Thymus (tissue), 11 donors: ENCODE data around the gene GPR176. TPM values are rescaled to one million over a fixed set of nuclear protein-coding genes. Genes with fewer than 3 reads are reported as not detected.
"Not testable (repeated sequence)": the region's sequence is repeated elsewhere in the genome, so short reads cannot be mapped to it uniquely, and the experiment has no call there.

Experiments
- DNase-seq, 9 donors: peaks; one replicate each; pipeline ENCODE4 v3.0.0-alpha.2; 2013; ENCODE audit warnings: low spot score in 9 of 9, low read depth in 6 of 9, missing footprints in 1 of 9
- H3K27ac ChIP-seq, 2 donors: one replicate each; pipeline ENCODE4 v1.5.1; 2013; ENCODE audit warnings: control low read depth in 1 of 2, low read depth in 1 of 2, low read length in 1 of 2, mild to moderate bottlenecking in 1 of 2, moderate library complexity in 1 of 2
- H3K27me3 ChIP-seq, 2 donors: one replicate each; pipeline ENCODE4 v1.5.1; 2013; ENCODE audit warnings: low read length in 1 of 2; ENCODE audit not compliant: control insufficient read depth in 2 of 2, insufficient read depth in 1 of 2
- H3K36me3 ChIP-seq, 2 donors: one replicate each; pipeline ENCODE4 v1.5.1; 2013; ENCODE audit warnings: low read length in 1 of 2, mild to moderate bottlenecking in 1 of 2, moderate library complexity in 1 of 2; ENCODE audit not compliant: control insufficient read depth in 2 of 2, insufficient read depth in 2 of 2
- H3K4me1 ChIP-seq, 2 donors: one replicate each; pipeline ENCODE4 v1.5.1; 2013; ENCODE audit warnings: low read length in 2 of 2; ENCODE audit not compliant: control insufficient read depth in 2 of 2, insufficient read depth in 2 of 2
- H3K4me3 ChIP-seq, 2 donors: one replicate each; pipeline ENCODE4 v1.5.1; 2013; ENCODE audit warnings: low read length in 2 of 2, control low read depth in 1 of 2, mild to moderate bottlenecking in 1 of 2
- H3K9me3 ChIP-seq, 2 donors: one replicate each; pipeline ENCODE4 v1.5.1; 2013; ENCODE audit warnings: low read length in 1 of 2, mild to moderate bottlenecking in 1 of 2; ENCODE audit not compliant: control insufficient read depth in 2 of 2, insufficient read depth in 1 of 2
- WGBS: extraction: QIAGEN DNeasy Blood & Tissue Kit; methylation state at CpG from one replicate; pipeline ENCODE4 v1.1.7; 2013; 5-methylcytosine and 5-hydroxymethylcytosine counted together
- polyA plus RNA-seq: library from polyadenylated mRNA; stranded (reverse); fragments of 200-250 nt; gene quantifications from one replicate; pipeline ENCODE4 v1.2.3, GENCODE V29; 2013
- total RNA-seq: library from RNA; stranded (reverse); fragments of 120-200 nt; gene quantifications from one replicate; pipeline ENCODE4 v1.2.4, GENCODE V29; 2013
- donor health status: healthy.

The GPR176 gene
- total and polyA plus RNA-seq, 2 donors: 2.9 to 3.5 TPM

GRCh38 chr15:39823634-39824033, 96.4 kb downstream of the GPR176 start:
- Histone ChIP-seq H3K27ac (no peak overlapping the region), H3K4me1 (no peaks in the 10 kb centered on the region), H3K4me3 (no peak overlapping the region), H3K27me3 (no peaks in the 10 kb centered on the region), H3K9me3 (no peaks in the 10 kb centered on the region), H3K36me3 (no peaks in the 10 kb centered on the region)
- DNase-seq: no peak
- WGBS: 96% methylated on average over 2 of the region's 2 CpGs

- DNase-seq: no peak
- H3K36me3 ChIP-seq: no peaks in the 10 kb centered on the region
- no peak overlapping the region for H3K27ac ChIP-seq
- H3K9me3 ChIP-seq: no peaks in the 10 kb centered on the region
- no peaks in the 10 kb centered on the region for H3K27me3 ChIP-seq
- no peaks in the 10 kb centered on the region for H3K4me1 ChIP-seq
- H3K4me3 ChIP-seq: no peak overlapping the region
- WGBS: 58% methylated on average over 3 of the region's 3 CpGs
Observed at GRCh38 chr15:39820050-39820602, 99.9 kb downstream of the GPR176 start.

DNA sequence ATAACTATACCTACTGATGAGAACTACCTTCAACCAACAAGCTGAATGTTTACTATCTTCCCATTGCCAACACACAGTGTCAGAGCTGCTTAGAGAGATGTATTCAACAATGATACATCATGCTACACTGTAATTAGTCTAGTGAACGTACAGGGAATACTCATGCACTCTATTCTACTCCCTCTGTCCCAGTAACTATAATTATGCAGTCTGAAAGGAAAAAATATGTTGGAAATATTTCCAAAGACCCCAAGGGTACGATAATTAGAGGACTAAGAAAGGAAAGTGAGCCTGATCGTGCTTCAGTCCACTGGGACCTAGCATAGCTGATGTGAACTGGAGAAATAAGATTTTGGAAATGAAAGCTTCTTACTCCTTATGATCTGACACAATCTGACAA, 100.5 kb downstream of the GPR176 start:
- Histone ChIP-seq H3K27me3 (no peaks in the 10 kb centered on the region), H3K27ac (no peak overlapping the region), H3K9me3 (no peaks in the 10 kb centered on the region), H3K36me3 (no peaks in the 10 kb centered on the region), H3K4me1 (no peaks in the 10 kb centered on the region), H3K4me3 (no peak overlapping the region)
- 92% methylated on average over 3 of the region's 3 CpGs for WGBS
- DNase-seq: no peak

- DNase-seq: no peak
- H3K4me3 ChIP-seq: no peak overlapping the region
- H3K9me3 ChIP-seq: no peaks in the 10 kb centered on the region
- no peaks in the 10 kb centered on the region for H3K36me3 ChIP-seq
- H3K27ac ChIP-seq: no peak overlapping the region
- no peaks in the 10 kb centered on the region for H3K4me1 ChIP-seq
- no peaks in the 10 kb centered on the region for H3K27me3 ChIP-seq
Observed at GRCh38 chr15:39817892-39818291, 102.2 kb downstream of the GPR176 start.

DNA sequence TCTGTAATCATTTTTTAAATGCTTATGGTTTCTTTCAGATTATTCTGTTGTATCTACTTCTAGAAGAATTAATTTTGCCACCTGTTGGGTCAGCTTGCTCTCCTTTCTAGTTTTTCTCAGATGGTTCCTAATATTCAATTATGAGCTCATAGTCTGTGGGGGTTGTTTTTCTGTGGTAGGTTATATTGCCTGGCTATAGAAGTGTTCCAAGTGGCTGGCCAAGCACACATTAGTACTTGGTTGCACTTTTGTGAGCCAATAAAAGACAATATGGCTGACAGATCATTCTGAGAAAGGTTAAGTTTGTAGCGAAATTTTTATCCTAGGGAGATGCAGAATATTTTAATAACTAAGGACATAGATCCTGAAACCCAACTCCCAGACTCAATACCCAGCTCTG, 105.6 kb downstream of the GPR176 start:
- no peaks in the 10 kb centered on the region for H3K9me3 ChIP-seq
- H3K4me1 ChIP-seq: no peaks in the 10 kb centered on the region
- H3K4me3 ChIP-seq: no peak overlapping the region
- H3K36me3 ChIP-seq: no peaks in the 10 kb centered on the region
- H3K27ac ChIP-seq: no peak overlapping the region
- H3K27me3 ChIP-seq: no peaks in the 10 kb centered on the region
- WGBS: 98% methylated on average over 1 of the region's 1 CpG
- DNase-seq: no peak

DNA sequence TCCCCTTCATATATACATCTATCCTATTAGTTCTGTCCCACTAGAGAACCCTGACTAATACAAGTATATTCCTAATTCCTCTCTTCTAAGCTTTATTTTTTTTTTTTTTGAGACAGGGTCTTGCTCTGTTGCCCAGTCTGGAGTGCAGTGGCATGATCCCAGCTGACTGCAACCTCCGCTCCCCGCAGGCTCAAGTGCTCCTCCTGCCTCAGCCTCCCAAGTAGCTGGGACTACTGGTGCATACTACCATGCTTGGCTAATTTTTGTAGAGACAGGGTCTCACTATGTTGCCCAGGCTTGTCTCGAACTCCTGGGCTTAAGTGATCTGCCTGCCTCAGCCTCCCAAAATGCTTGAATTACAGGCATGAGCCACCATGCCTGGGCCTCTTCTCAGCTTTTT, 107.4 kb downstream of the GPR176 start:
- not testable (repeated sequence) for DNase-seq, H3K9me3 ChIP-seq, H3K4me1 ChIP-seq, H3K27me3 ChIP-seq, H3K4me3 ChIP-seq, H3K36me3 ChIP-seq, H3K27ac ChIP-seq
- 96% methylated on average over 3 of the region's 3 CpGs for WGBS

- Histone ChIP-seq H3K27me3 (peaks cover 0 to 2% of the 10 kb centered on the region in 2 donors), H3K4me3 (no peak overlapping the region), H3K36me3 (no peaks in the 10 kb centered on the region), H3K9me3 (no peaks in the 10 kb centered on the region), H3K4me1 (no peaks in the 10 kb centered on the region), H3K27ac (no peak overlapping the region)
- DNase-seq: no peak
- 85% methylated on average over 3 of the region's 3 CpGs for WGBS
Observed at GRCh38 chr15:39808909-39809308, 111.2 kb downstream of the GPR176 start.

DNA sequence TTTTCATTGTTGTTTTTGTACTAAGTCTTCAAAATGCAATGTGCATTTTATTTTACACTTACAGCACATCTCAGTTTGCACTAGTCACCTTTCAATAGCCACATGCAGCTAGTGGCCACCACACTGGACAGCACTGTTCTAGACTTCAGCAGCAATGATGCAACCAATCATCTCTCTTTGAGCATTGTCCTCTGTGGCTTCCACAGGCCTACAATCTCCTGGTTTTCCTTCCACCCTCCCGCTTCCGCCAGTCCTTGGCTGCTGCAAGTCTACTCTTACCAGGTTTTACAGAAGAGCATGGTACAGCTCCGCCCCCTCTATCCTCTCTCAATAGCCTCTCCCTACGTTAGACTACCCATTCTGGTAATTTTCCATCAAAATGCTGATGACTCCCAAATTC, 112.3 kb downstream of the GPR176 start:
- 96% methylated on average over 4 of the region's 4 CpGs for WGBS
- H3K27me3 ChIP-seq: peaks cover 0 to 2% of the 10 kb centered on the region in 2 donors
- H3K27ac ChIP-seq: no peak overlapping the region
- no peaks in the 10 kb centered on the region for H3K36me3 ChIP-seq
- H3K4me1 ChIP-seq: no peaks in the 10 kb centered on the region
- no peaks in the 10 kb centered on the region for H3K9me3 ChIP-seq
- H3K4me3 ChIP-seq: no peak overlapping the region
- DNase-seq: no peak

GRCh38 chr15:39804026-39804425, 116.0 kb downstream of the GPR176 start:
- WGBS: 93% methylated on average over 2 of the region's 2 CpGs
- Histone ChIP-seq H3K4me3 (no peak overlapping the region), H3K4me1 (no peaks in the 10 kb centered on the region)

GRCh38 chr15:39803016-39803415, 117.0 kb downstream of the GPR176 start:
- no peaks in the 10 kb centered on the region for H3K36me3 ChIP-seq
- no peak overlapping the region for H3K4me3 ChIP-seq
- no peak overlapping the region for H3K27ac ChIP-seq
- 97% methylated on average over 4 of the region's 4 CpGs for WGBS
- H3K4me1 ChIP-seq: no peaks in the 10 kb centered on the region
- DNase-seq: no peak
- H3K27me3 ChIP-seq: no peaks in the 10 kb centered on the region
- no peaks in the 10 kb centered on the region for H3K9me3 ChIP-seq

More at GRCh38 chr15:39804026-39804425, 116.0 kb downstream of the GPR176 start:
- H3K27ac ChIP-seq: no peak overlapping the region
- peaks cover 0 to under 1% of the 10 kb centered on the region in 2 donors for H3K27me3 ChIP-seq
- H3K36me3 ChIP-seq: no peaks in the 10 kb centered on the region
- no peaks in the 10 kb centered on the region for H3K9me3 ChIP-seq
- no peak for DNase-seq
